Activated CD4-positive, alpha-beta T cell treated with anti-CD3 and anti-CD28 coated beads, Interleukin-2, amount 50 U/mL, for 48 hours (primary cell): ENCODE measurements around the gene FAM174B.
"Not testable (repeated sequence)": the region's sequence is repeated elsewhere in the genome, so short reads cannot be mapped to it uniquely, and the experiment has no call there.

Source experiments
- DNase-seq, 2 experiments: peaks; one replicate each; pipeline ENCODE4 v3.0.0-alpha.2; 2020

Gene FAM174B

GRCh38 chr15:92617549-92618520 lies 37.7 kb downstream of the FAM174B start:
- no peak for DNase-seq

GRCh38 chr15:92616621-92617548 lies 38.7 kb downstream of the FAM174B start:
- DNase-seq: no peak

- no peak for DNase-seq
Measured at GRCh38 chr15:92614791-92615785, 40.5 kb downstream of the FAM174B start.

GRCh38 chr15:92614301-92614700 lies 41.3 kb downstream of the FAM174B start:
- DNase-seq: no peak

- DNase-seq: no peak
Measured at GRCh38 chr15:92613841-92614240, 41.7 kb downstream of the FAM174B start.

GRCh38 chr15:92612891-92613290 lies 42.7 kb downstream of the FAM174B start:
- no peak for DNase-seq

GRCh38 chr15:92611995-92612745 lies 43.4 kb downstream of the FAM174B start:
- DNase-seq: no peak

- DNase-seq: no peak
Measured at GRCh38 chr15:92611150-92611549, 44.4 kb downstream of the FAM174B start.

- no peak for DNase-seq
Measured at GRCh38 chr15:92610101-92610520, 45.5 kb downstream of the FAM174B start.

GRCh38 chr15:92608866-92609700 lies 46.5 kb downstream of the FAM174B start:
- DNase-seq: no peak

- DNase-seq: not testable (repeated sequence)
Measured at GRCh38 chr15:92606836-92607150, 48.8 kb downstream of the FAM174B start.

- DNase-seq: no peak
Measured at GRCh38 chr15:92606126-92606835, 49.3 kb downstream of the FAM174B start.

GRCh38 chr15:92605225-92605944 lies 50.2 kb downstream of the FAM174B start:
- DNase-seq: no peak

- no peak for DNase-seq
Measured at GRCh38 chr15:92603743-92604470, 51.7 kb downstream of the FAM174B start.

GRCh38 chr15:92603278-92603677 lies 52.3 kb downstream of the FAM174B start:
- no peak for DNase-seq

GRCh38 chr15:92602267-92602593 lies 53.3 kb downstream of the FAM174B start:
- DNase-seq: no peak

GRCh38 chr15:92601592-92602266 lies 53.8 kb downstream of the FAM174B start:
- DNase-seq: no peak

- no peak for DNase-seq
Measured at GRCh38 chr15:92600856-92601255, 54.7 kb downstream of the FAM174B start.
